NCI-H2081 treated with DMSO at 0.1 percent for 48 hours (cell line): Measurements from ENCODE around the gene OR51T1.
"Not testable (repeated sequence)": the region's sequence is repeated elsewhere in the genome, so short reads cannot be mapped to it uniquely, and the experiment has no call there.

Experiments
- DNase-seq: peaks from one replicate; lab custom pipeline; 2025; lab: John Stamatoyannopoulos, UW

OR51T1 gene

DNA sequence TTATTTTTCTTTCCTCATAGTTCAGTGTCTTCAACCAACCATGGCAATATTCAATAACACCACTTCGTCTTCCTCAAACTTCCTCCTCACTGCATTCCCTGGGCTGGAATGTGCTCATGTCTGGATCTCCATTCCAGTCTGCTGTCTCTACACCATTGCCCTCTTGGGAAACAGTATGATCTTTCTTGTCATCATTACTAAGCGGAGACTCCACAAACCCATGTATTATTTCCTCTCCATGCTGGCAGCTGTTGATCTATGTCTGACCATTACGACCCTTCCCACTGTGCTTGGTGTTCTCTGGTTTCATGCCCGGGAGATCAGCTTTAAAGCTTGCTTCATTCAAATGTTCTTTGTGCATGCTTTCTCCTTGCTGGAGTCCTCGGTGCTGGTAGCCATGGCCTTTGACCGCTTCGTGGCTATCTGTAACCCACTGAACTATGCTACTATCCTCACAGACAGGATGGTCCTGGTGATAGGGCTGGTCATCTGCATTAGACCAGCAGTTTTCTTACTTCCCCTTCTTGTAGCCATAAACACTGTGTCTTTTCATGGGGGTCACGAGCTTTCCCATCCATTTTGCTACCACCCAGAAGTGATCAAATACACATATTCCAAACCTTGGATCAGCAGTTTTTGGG, at the start of gene OR51T1:
Gene OR51T1 (plus strand): TSS at position 41 of the 641 bp plus-strand sequence. CDS start 0 bp downstream, at position 41.
- no peak for DNase-seq

DNA sequence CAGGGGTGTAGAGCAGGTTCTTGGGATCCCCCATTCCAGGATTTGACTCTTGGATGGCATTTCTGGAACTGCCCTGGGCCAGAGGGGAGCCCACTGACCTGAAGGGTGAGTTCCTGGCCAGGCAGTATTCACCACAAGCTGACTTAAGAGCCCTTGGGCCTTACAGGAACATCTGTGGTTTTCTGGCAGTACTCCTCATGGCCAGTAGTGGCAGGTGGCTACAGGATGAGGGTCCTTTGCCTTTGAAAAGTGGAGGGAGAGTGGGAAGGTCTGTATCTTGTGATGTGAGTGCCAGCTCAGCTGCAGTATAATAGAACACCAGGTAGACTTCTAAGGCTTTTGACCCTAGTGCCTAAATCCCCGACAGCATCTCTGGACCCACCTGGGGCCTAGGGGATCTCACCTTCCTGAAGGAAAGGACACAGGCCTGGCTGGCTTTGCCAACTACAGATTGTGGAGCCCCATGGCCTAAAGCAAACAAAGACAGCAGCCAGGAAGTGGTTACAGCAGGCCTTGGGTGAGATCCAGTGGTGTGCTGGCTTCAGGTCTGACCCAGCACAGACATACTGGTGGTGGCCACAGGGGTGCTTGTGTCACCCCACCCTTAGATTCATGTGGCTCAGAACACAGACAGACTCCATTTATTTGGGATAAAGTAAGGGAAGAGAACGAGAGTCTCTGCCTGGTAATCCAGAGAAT, 41.7 kb upstream of the OR51T1 start:
- DNase-seq: no peak

- no peak for DNase-seq
These were observed 32.7 kb upstream of the OR51T1 start, which contains the start of gene OR51S1 for GRCh38 chr11:4848908-4849532. Gene OR51S1, minus strand, starts transcription at chr11:4849208. Its CDS starts 0 bp downstream, at chr11:4849208.

GRCh38 chr11:4851033-4851432, 30.7 kb upstream of the OR51T1 start:
- DNase-seq: no peak

DNA sequence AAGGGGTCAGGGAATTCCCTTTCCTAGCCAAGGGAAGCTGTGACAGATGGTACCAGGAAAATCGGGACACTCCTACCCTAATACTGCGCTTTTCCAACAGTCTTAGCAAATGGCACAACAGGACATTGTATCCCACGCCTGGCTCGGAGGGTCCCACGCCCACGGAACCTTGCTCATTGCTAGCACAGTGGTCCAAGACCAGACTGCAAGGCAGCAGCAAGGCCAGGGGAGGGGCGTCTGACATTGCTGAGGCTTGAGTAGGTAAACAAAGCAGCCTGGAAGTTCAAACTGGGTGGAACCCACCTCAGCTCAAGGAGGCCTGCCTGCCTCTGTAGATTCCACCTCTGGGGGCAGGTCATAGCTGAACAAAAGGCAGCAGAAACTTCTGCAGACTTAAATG, 27.4 kb upstream of the OR51T1 start:
- DNase-seq: not testable (repeated sequence)

DNA sequence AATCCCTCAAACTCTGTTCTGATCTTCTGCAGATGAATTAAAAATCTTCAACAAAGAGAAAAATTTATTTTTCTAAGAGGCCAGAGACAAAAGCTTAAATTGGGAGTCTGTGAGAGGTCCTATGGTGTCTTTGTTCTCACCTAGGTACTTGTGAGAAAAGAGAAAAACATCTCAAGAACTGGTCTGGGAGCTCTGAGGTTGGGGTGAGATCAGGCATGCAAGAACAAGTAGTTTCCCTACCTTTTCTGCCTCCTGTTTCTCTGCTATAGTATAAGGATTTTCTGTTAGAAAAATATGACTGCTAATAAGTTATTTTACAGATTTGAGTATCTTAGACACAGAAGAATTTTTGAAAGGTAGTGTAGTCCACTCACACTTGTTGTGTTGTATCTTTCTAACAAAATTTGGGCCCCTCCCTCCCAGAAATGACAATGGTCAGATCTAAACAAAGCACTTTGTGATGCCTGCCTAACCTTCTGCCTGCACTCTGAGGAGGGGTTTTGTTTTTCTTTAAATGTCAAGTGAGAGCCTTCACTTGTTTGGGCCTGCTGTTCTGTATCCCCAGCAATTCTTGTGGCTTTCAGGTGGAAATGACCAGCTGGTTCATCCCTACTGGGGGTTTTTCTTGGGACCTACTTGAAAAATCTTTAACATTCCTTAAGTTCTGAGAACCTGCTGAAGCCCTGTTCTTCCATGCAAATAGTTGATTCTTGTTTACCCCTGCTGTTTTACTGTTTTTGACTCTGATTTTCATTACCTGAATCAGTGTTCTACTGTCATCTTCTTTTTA, 19.1 kb upstream of the OR51T1 start:
- DNase-seq: no peak

GRCh38 chr11:4863876-4864275, 17.8 kb upstream of the OR51T1 start:
- no peak for DNase-seq

- DNase-seq: no peak
These were observed 15.8 kb upstream of the OR51T1 start for GRCh38 chr11:4865855-4866254.

DNA sequence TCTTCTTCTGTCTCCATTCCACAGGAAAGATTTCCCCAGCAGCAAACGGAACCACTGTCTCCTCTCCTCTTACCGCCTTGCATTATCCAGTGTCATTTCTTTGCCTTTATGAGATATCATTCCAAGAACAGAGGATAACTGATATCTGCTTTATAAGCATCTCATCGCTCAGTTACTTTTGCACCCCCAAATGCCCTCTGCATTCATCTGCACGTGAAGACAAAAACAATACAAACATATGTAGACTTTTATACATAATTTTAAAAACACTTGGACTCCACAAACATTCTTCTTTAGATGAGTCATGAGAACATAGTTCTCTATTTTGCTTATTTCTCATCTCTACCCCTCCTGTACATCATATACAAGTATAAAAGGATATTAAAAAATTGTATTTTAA, 512 bp upstream of the OR51T1 start:
- no peak for DNase-seq

- peak; percentile 2 for DNase-seq
These were observed 843 bp downstream of the OR51T1 start for GRCh38 chr11:4882543-4882942.

- DNase-seq: no peak
These were observed 2.7 kb downstream of the OR51T1 start for GRCh38 chr11:4884361-4884760.

GRCh38 chr11:4886186-4886585, 4.5 kb downstream of the OR51T1 start:
- no peak for DNase-seq

GRCh38 chr11:4887591-4887990, 5.9 kb downstream of the OR51T1 start:
- no peak for DNase-seq

GRCh38 chr11:4890279-4890678, 8.6 kb downstream of the OR51T1 start:
- DNase-seq: no peak

GRCh38 chr11:4891996-4892640, 10.4 kb downstream of the OR51T1 start:
- DNase-seq: no peak

- DNase-seq: no peak
These were observed 21.8 kb downstream of the OR51T1 start, which contains the start of gene OR51A7 for GRCh38 chr11:4903484-4903883. Gene OR51A7, plus strand, starts transcription at chr11:4903783. Its CDS starts 3,587 bp downstream, at chr11:4907370.

DNA sequence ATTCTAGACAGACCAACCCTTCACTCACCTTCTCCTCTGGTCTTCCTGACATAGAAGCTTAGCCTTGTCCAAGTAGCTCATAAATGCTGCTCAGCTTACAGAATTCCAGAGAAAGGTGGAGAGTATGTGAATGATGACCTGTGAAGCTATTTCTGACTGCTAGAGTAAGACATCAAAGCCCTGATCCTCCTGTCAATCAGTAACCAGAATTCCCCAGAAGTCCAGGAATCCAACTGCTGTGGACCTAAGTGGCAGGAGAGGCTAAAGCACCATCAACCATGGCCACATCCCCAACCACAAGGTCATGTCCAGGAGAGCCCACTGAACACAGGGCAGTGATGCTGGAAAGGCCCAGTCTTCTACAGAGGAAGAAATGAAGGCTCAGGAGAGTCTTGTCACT, 34.9 kb downstream of the OR51T1 start:
- no peak for DNase-seq

DNA sequence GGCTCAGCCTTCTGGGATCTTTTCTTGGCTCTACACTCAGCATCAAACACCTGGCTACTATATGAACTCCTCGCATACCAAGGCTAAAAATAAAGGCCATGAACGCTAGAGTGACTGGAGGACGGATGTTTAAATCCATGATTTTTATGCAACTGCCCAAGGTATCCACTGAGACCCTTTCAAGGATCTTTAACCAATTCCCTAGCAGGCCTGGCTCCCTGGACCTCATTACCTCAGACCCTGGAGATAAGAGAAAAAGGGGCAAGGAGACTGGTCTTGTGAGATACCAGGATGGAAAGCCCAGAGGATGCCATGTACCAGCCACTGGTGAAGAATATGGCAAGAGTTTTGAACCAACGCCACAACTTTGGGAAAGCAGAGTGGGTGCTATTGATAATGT, 37.5 kb downstream of the OR51T1 start, which contains the start of gene OR51G2:
Gene OR51G2 (minus strand): TSS at position 101 of the 400 bp plus-strand sequence. CDS start 3,687 bp downstream, outside the sequence.
- DNase-seq: no peak

- no peak for DNase-seq
These were observed 40.1 kb downstream of the OR51T1 start for GRCh38 chr11:4921796-4922195.

DNA sequence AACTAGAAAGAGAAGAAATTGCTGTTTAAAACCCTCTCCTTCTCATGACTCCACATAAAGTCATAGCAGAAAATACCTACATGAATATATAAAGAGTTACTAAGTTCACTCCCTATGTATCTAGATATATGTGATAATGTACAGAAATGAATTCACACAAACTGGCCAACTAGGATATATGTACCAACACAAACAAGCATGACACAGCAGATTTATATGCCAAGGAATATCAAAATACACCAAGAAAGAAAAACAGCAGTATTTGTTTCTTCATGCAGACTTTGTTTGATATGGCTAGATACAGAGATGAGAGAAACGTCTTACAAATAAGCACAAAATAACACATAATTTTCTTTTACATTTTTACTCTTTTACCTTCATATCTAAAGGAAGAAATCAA, 40.6 kb downstream of the OR51T1 start:
- no peak for DNase-seq

DNA sequence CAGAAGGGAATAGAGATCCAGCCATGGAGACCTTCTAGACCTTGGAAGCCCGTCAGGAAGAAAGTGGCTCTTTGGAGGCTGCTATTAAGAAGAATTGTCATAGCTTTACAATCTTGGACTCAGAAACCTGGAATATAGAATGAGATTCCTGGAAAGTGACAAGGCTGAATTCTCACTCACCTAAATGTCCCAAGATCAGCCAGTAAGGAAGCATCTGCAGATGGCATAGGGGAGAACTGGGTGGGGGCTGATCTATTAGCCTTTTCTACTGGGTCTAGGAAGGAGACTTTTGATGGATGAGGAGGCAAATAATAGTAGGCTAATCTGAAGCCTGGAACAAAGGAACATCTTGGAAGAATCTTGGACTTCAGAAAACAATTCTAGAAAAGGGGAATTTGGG, 42.5 kb downstream of the OR51T1 start, which contains the start of gene OR51G1:
Gene OR51G1 (minus strand): TSS at position 101 of the 400 bp plus-strand sequence. CDS start 0 bp downstream, at position 101.
- DNase-seq: no peak
